ENCODE data around the gene ZBTB7C.

- no peak for TF ChIP-seq POLR2A (IDR thresholded peaks at IDR 0.05)
- no peak for TF ChIP-seq EP300 (IDR thresholded peaks at IDR 0.05)
- no peak for TF ChIP-seq CTCF (IDR thresholded peaks at IDR 0.05)
Measured at GRCh38 chr18:48039769-48040215, 369.4 kb downstream of the ZBTB7C start.
